HG02981 (cell line): Measurements from ENCODE around the gene CNGA4.
"Not testable (repeated sequence)": the region's sequence is repeated elsewhere in the genome, so short reads cannot be mapped to it uniquely, and the experiment has no call there.

Source experiments
- ATAC-seq: cut with Tn5 transposase; IDR thresholded peaks from one replicate; pipeline ENCODE4 v1.9.1; 2021; ENCODE audit warnings: mild to moderate bottlenecking, moderate library complexity; ENCODE audit not compliant: unreplicated experiment

CNGA4 gene

GRCh38 chr11:6260207-6260726 lies 21.4 kb downstream of the CNGA4 start:
- no peak for ATAC-seq

- ATAC-seq = no peak
Measured at GRCh38 chr11:6263662-6264061, 24.8 kb downstream of the CNGA4 start.

GRCh38 chr11:6268820-6269219 lies 29.9 kb downstream of the CNGA4 start:
- ATAC-seq = no peak

DNA sequence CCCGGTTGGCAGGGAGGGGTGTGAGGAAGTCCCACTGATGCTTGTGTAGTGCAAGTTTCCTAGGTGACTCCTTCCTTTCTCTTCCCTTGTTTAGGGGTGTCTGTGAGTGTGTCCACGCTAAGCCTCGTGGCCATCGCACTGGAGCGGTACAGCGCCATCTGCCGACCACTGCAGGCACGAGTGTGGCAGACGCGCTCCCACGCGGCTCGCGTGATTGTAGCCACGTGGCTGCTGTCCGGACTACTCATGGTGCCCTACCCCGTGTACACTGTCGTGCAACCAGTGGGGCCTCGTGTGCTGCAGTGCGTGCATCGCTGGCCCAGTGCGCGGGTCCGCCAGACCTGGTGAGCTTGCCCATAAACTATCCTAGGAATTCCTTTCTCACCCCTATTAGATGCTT lies 31.1 kb downstream of the CNGA4 start:
- no peak for ATAC-seq

GRCh38 chr11:6270584-6271246 lies 31.8 kb downstream of the CNGA4 start:
- ATAC-seq = no peak

- no peak for ATAC-seq
Measured at GRCh38 chr11:6271598-6271997, 32.7 kb downstream of the CNGA4 start.

DNA sequence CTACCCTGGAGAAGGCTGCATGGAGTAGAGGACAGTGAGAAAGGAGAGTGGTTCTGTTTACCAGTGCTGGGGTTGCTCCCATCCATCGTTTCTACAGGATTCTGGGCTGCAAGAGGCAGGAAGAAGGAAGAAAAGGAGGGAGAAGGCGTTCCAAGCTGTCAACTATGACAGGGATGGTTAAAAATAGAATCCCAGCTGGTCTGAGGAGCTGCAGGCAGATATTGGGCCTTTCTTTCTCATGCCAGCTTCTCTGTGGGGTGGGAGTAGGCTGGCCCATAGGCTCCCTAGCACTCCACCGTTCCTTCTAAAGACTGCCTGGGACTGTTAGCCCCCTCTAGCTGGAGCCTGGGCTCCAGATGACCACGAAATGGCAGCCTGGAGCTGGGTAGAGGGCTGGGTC lies 34.3 kb downstream of the CNGA4 start:
- no peak for ATAC-seq

DNA sequence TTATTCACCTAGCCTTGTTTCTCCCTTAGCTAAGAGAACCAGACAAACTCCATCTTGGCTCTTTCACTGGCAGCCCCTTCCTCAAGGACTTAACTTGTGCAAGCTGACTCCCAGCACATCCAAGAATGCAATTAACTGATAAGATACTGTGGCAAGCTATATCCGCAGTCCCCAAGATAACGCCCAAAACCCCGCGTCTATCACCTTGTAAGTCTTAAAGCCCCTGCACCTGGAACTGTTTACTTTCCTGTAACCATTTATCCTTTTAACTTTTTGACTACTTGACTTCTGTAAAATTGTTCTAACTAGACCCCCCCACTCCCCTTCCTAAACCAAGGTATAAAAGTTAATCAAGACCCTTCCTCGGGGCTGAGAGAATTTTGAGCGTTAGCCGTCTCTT lies 41.9 kb downstream of the CNGA4 start:
- not testable (repeated sequence) for ATAC-seq

DNA sequence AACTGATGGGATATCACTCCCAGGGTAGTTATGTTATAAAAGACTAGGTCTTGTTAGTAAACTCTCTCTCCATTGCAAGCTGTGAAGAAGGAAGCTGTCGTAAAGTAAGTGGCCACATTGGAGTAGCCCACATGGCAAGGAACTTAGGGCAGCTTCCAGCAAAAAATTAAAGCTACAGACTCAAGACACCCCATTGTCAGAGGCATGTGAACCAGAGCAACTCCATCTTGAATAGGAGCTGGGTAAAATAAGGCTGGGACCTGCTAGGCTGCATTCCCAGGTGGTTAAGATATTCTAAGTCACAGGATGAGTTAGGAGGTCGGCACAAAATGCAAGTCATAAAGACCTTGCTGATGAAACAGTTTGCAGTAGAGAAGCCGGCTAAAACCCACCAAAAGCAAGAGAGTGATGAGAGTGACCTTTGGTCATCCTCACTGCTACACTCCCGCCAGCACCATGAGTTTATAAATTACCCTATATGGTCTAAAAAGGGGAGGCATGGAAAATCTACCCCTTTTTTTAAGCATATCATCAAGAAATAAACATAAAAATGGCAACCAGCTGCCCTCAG lies 44.6 kb downstream of the CNGA4 start:
- ATAC-seq = no peak

DNA sequence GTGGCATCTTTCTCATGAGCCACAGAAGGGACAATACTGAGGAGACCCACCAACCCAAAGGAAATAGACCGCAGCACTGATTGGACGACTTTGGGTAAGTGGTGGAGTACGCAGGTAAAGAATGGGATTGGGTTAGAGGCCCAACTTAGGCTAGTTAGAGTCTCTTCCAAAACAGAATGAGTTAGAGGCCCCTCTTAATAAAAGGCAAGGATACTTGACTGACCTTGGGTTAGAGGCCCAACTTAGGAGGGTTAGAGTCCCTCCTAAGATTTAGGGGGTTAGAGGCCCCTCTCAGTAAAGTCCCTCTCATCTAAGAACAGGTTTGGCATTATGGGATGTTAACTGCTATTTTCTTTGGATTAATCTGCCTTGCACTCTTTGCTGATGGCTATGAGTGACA lies 45.4 kb downstream of the CNGA4 start:
- no peak for ATAC-seq

DNA sequence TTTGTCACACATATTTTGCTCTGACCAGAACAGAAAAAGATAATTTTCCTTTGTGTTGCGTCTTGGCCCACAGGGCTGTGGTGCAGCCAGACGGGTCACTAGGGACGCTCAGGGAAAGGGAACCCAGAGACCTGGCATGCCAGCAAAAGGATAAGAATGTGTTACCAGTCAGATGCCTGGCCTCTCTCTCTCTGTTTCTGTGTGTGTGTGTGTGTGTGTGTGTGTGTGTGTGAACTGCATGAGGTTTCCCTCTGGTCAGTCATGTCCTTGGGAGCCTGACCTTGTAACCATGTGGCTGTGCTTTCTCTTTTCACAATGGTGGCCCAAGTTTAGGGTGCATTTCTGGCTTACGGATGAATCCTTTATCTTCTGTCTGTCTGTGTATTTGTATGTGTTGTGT lies 46.1 kb downstream of the CNGA4 start:
- no peak for ATAC-seq
